Activated CD8-positive, alpha-beta T cell treated with anti-CD3 and anti-CD28 coated beads, Interleukin-2, amount 10 ng/mL, durations not matched to agents 7 days and 5 days (primary cell): Measurements from ENCODE around the gene C11orf54. TPM values are rescaled to one million over a fixed set of nuclear protein-coding genes. Genes with fewer than 3 reads are reported as not detected.
"Not testable (repeated sequence)": the region's sequence is repeated elsewhere in the genome, so short reads cannot be mapped to it uniquely, and the experiment has no call there.

Source experiments
- ATAC-seq: fragments of 150-1000 bp; cut with Tn5 transposase; one replicate; pipeline ENCODE4 v1.10.0; 2021; ENCODE audit warnings: moderate library complexity
- CTCF ChIA-PET: fragments of 350-600 bp; sonication (Branson Sonifier 250); formaldehyde crosslinking; loops from one replicate; lab custom pipeline; 2021; ENCODE audit warnings: antibody characterized with exemption; lab: Charles Lee
- POLR2A ChIA-PET: fragments of 350-600 bp; sonication (Branson Sonifier 250); formaldehyde crosslinking; loops from one replicate; lab custom pipeline; 2021; ENCODE audit warnings: antibody characterized with exemption; lab: Charles Lee
- DNase-seq: peaks from one replicate; pipeline ENCODE4 v3.0.0-alpha.2; 2020
- H3K27ac Mint-ChIP-seq: one replicate; pipeline ENCODE4 v1.8.0; 2021; ENCODE audit warnings: mild to moderate bottlenecking, mixed read lengths
- H3K27me3 Mint-ChIP-seq: one replicate; pipeline ENCODE4 v1.8.0; 2021; ENCODE audit warnings: low read depth, mixed read lengths
- H3K36me3 Mint-ChIP-seq: one replicate; pipeline ENCODE4 v1.8.0; 2021; ENCODE audit warnings: low read depth, mixed read lengths
- H3K4me1 Mint-ChIP-seq: one replicate; pipeline ENCODE4 v1.8.0; 2021; ENCODE audit warnings: low read depth, mixed read lengths
- H3K4me3 Mint-ChIP-seq: one replicate; pipeline ENCODE4 v1.8.0; 2021; ENCODE audit warnings: mild to moderate bottlenecking, mixed read lengths
- H3K9me3 Mint-ChIP-seq: one replicate; pipeline ENCODE4 v1.8.0; 2022; ENCODE audit warnings: mixed read lengths; ENCODE audit not compliant: insufficient read depth
- total RNA-seq, 2 experiments: library from RNA; stranded (reverse); gene quantifications; one replicate each; pipeline ENCODE4 v1.2.3, GENCODE V29; 2021

C11orf54 gene
- total RNA-seq, 2 experiments from 2014 or later, result 17.9 to 19.3 TPM

DNA sequence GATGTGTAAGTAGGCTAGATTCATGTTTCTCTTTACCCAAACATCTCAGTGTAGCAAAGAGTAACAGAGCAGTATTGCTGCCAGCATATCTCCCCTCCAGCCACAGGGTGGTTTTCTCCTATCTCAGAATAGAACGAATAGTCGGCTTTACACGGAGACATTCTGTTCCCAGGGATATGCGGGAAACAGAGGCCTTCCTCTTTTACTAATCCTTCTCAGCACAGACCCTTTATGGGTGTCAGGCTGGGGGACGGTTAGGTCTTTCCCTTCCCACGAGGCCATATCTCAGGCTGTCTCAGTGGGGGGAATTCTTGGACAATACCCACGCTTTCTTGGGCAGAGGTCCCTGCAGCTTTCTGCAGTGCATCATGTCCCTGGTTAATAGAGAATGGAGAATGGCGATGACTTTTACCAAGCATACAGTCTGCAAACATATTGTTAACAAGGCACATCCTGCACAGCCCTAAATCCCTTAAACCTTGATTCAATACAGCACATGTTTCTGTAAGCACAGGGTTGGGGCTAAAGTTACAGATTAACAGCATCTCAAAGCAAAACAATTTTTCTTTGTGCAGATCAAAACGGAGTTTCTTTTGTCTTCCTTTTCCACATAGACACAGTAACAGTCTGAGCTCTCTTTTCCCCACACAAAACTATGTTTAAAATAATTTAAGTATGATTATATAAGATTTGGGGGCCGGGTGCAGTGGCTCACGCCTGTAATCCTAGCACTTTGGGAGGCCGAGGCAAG lies 3.7 kb downstream of the C11orf54 start:
- POLR2A ChIA-PET, H3K4me3 Mint-ChIP-seq, H3K27me3 Mint-ChIP-seq, H3K27ac Mint-ChIP-seq, ATAC-seq, DNase-seq, CTCF ChIA-PET, H3K9me3 Mint-ChIP-seq: not testable (repeated sequence)
- peaks cover 13% of the 10 kb centered on the region for H3K4me1 Mint-ChIP-seq
- H3K36me3 Mint-ChIP-seq, result peaks cover 30% of the 10 kb centered on the region

DNA sequence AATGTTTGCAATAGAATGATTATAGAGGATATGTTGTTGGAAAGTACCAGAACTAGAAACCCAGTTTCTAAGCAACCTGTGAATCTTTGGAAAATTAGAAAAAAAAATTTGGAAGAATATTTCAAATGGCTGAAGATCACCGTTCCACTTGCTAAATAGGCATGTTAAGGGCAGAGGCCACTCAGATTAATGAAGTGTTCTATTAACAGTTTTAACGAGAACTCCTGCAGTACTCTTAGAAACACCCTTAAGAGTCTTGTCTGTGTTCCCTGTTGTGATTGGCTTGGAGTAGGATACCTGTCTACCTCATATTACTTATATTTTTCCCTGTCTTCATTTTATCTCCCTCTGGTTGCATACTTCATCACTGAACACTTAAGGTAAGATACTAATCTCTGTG lies 4.6 kb downstream of the C11orf54 start:
- Mint-ChIP-seq H3K27ac (no peak overlapping the region), H3K9me3 (no peaks in the 10 kb centered on the region), H3K36me3 (peaks cover 23% of the 10 kb centered on the region), H3K4me1 (peaks cover 13% of the 10 kb centered on the region), H3K4me3 (no peak overlapping the region), H3K27me3 (no peaks in the 10 kb centered on the region)
- no peak for ATAC-seq
- DNase-seq, result no peak
- ChIA-PET POLR2A (no interaction called here), CTCF (no interaction called here)

DNA sequence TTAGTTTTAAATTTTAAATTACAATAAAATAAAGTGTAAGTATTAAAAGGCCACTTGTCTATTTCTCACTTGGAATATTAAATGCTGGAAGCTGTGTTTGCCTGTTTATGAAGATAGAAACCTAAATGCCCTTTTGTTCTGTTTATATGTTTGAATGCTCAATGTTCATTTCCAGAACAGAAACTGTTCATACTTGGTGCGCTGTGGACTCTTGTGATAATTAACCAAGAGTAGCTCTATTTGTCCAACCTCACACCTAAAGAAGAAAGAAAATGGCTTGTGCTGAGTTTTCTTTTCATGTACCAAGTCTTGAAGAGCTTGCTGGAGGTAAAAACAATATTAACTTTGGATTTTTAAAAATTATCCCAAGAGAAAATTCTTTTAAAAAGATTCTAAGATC lies 5.7 kb downstream of the C11orf54 start:
- Mint-ChIP-seq H3K4me1 (peaks cover 13% of the 10 kb centered on the region), H3K4me3 (no peak overlapping the region), H3K27me3 (no peaks in the 10 kb centered on the region), H3K27ac (no peak overlapping the region), H3K36me3 (peaks cover 17% of the 10 kb centered on the region), H3K9me3 (no peaks in the 10 kb centered on the region)
- ChIA-PET POLR2A (no interaction called here), CTCF (no interaction called here)
- ATAC-seq, result no peak
- DNase-seq, result no peak

DNA sequence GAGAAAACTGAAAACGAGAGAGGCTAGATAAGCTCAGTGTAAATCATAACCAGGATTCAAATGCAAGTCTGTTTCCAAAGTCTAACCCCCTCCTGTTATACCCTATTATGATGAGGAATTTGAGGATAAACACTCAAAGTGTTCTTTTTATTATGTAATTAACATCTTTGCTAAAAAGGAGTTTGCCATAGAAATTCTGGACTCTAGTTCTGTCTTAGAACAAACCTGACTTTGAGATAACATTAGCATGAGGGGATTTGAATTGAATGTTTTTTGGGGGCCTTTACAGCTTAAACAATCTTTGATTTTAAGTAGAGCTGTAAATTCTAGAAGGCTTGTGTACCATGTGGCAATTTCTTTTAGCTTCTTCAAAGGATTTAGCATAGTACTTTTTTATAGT lies 9.5 kb downstream of the C11orf54 start:
- H3K4me3 Mint-ChIP-seq, result no peak overlapping the region
- H3K9me3 Mint-ChIP-seq, result no peaks in the 10 kb centered on the region
- POLR2A ChIA-PET, result interaction anchor here (1.2 kb wide), 1 partner anchor 10 kb away, joined by 7 read pairs; the partner anchor contains the start of genes C11orf54 and TAF1D
- no peaks in the 10 kb centered on the region for H3K4me1 Mint-ChIP-seq
- DNase-seq (no peak), ATAC-seq (no peak)
- CTCF ChIA-PET, result interaction anchor here (1.1 kb wide), 1 partner anchor 86 kb away, joined by 3 read pairs; no protein-coding TSS in a partner anchor
- H3K27ac Mint-ChIP-seq, result no peak overlapping the region
- peaks cover 15% of the 10 kb centered on the region for H3K36me3 Mint-ChIP-seq
- no peaks in the 10 kb centered on the region for H3K27me3 Mint-ChIP-seq

DNA sequence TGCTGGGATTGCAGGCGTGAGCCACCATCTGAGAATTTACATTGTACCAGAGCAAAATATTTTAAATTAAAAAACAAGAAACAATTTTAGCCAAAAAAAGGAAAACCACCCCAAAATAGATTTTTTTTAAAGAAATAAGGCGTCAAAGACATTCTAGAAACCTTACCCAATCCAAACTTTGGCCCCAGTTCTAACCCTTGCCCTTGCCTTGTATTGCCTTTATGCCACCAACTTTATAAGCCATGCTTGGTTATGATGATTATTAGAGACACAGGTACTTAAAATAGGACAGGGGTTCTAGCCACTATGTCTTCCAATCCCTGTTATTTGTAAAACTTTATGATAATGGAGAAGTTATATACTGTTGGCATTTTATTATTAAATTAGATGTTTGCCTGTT lies 11.8 kb downstream of the C11orf54 start:
- H3K27me3 Mint-ChIP-seq, result no peaks in the 10 kb centered on the region
- H3K4me1 Mint-ChIP-seq, result no peaks in the 10 kb centered on the region
- H3K36me3 Mint-ChIP-seq, result peaks cover 15% of the 10 kb centered on the region
- ATAC-seq (no peak), DNase-seq (no peak)
- H3K27ac Mint-ChIP-seq, result no peak overlapping the region
- ChIA-PET CTCF (no interaction called here), POLR2A (no interaction called here)
- H3K4me3 Mint-ChIP-seq, result no peak overlapping the region
- H3K9me3 Mint-ChIP-seq, result no peaks in the 10 kb centered on the region

DNA sequence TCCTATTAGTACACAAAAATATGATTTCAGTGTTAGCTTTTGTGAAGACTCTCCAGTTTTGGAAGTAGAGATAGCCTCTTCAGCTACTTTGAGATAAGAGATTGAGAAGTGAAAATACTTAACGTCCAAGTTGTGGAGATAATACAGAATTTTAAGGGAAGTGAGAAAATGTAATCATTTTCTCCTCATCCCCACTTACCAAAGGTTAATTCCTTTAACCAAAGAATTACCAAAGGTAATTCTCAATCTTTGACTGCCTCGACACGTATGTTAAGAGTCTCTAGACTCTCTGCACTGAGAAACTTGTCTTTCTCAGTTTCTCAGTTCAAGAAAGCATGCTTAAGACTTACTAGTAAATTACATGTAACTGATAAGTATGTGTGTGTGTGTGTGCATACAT lies 15.3 kb downstream of the C11orf54 start:
- Mint-ChIP-seq H3K27ac (no peak overlapping the region), H3K9me3 (no peaks in the 10 kb centered on the region), H3K27me3 (no peaks in the 10 kb centered on the region), H3K4me3 (no peak overlapping the region), H3K36me3 (peaks cover 25% of the 10 kb centered on the region), H3K4me1 (no peaks in the 10 kb centered on the region)
- POLR2A ChIA-PET, result no interaction called here
- no peak for ATAC-seq
- no peak for DNase-seq
- CTCF ChIA-PET, result no interaction called here

DNA sequence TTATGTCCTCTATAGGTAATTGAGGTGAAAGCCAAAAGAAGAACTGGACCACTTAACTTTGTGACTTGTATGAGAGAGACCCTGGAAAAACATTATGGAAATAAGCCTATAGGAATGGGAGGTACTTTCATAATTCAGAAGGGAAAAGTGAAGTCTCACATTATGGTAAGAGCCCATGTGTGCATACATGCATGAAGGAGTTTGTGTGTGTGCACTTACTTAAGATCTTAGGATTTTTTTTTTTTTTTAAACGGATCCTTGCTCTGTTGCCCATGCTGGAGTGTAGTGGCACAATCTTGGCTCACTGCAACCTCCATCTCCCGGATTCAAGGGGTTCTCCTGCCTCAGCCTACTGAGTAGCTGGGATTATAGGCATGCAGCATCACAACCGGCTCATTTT lies 15.8 kb downstream of the C11orf54 start:
- ChIA-PET POLR2A (no interaction called here), CTCF (no interaction called here)
- no peaks in the 10 kb centered on the region for H3K27me3 Mint-ChIP-seq
- no peak overlapping the region for H3K4me3 Mint-ChIP-seq
- H3K36me3 Mint-ChIP-seq, result peaks cover 24% of the 10 kb centered on the region
- no peaks in the 10 kb centered on the region for H3K9me3 Mint-ChIP-seq
- DNase-seq, result no peak
- H3K4me1 Mint-ChIP-seq, result no peaks in the 10 kb centered on the region
- no peak for ATAC-seq
- H3K27ac Mint-ChIP-seq, result no peak overlapping the region

DNA sequence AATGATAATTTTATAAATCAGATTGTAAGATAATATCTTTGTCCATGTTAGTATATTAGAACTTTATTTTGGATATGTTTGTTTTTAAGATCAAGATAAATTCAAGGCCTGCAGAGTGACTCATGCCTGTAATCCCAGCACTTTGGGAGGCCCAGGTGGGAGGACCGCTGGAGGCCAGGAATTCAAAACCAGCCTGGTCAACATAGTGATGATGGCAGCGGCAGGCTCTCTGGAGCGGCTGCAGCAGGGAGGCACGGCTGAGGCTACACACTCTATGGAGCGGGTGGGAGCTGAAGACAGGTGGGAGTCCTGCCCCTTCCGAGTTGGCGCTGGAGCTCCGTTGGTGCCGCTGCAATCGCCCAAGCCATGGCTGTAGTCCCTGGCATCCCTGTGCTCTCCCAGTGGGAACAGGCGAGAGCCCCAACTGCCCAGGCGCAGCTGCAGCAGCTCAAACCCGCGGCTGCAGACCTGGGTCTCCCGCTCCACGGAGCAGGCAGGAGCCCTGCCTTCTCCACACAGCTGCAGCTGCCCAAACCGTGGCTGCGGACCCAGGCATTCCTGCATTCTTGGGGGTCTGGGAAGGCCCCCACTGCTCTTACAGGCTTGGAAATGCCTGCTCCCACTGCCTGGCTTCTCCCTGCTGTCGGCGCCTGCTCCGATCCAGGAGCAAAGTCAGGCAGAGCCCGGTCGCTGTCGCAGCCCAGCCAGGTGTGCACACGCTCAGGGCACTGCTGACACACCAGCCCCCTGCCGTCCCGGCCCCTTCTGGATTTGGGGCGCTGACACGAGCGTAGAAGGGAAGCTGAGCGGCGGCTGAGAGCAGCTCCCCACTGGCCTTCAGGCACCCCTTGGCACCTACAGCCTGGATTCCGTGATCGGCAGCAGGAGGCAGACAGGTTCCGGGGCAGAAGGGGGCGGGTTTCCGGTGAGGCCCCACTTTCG lies 16.7 kb downstream of the C11orf54 start:
- no peak overlapping the region for H3K27ac Mint-ChIP-seq
- H3K27me3 Mint-ChIP-seq, result no peaks in the 10 kb centered on the region
- peaks cover 23% of the 10 kb centered on the region for H3K36me3 Mint-ChIP-seq
- CTCF ChIA-PET, result no interaction called here
- H3K4me3 Mint-ChIP-seq, result no peak overlapping the region
- ATAC-seq (no peak), DNase-seq (no peak)
- POLR2A ChIA-PET, result interaction anchor here (1.4 kb wide), 1 partner anchor 26 kb away, joined by 4 read pairs; the partner anchor contains the start of gene MED17
- H3K4me1 Mint-ChIP-seq, result no peaks in the 10 kb centered on the region
- H3K9me3 Mint-ChIP-seq, result no peaks in the 10 kb centered on the region

DNA sequence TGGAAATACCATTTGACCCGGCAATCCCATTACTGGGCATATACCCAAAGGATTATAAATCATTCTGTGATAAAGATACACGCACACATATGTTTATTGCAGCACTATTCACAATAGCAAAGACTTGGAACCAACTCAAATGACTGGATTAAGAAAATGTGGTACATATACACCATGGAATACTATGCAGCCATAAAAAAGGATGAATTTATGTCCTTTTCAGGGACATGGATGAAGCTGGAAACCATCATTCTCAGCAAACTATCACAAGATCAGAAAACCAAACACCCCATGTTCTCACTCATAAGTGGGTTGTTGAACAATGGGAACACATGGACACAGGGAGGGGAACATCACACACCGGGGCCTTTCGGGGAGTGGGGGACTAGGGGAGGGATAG lies 17.7 kb downstream of the C11orf54 start:
- H3K9me3 Mint-ChIP-seq, ATAC-seq, H3K27ac Mint-ChIP-seq, H3K27me3 Mint-ChIP-seq, H3K4me3 Mint-ChIP-seq, H3K4me1 Mint-ChIP-seq, DNase-seq, CTCF ChIA-PET: not testable (repeated sequence)
- POLR2A ChIA-PET, result interaction anchor here (1.4 kb wide), 1 partner anchor 25 kb away, joined by 4 read pairs; the partner anchor contains the start of gene MED17
- H3K36me3 Mint-ChIP-seq, result peaks cover 22% of the 10 kb centered on the region

DNA sequence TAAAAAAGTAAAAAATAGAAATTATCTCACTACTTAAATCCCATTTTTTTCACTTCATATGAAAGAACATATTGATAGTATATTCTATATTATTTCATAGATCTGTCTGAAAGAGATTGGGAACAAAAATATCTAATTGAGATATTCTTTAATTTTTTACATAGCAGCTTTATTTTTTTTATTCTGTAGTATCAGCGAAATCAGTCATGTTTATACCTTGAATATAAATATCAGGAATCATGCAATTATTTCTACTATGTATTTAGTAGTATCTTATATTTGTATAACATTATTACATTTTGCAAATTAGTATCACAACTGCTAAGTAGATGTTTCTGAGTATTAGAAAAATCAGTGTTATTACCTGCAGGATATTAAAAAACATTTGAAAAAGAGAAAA lies 20.4 kb downstream of the C11orf54 start:
- no peak for DNase-seq
- POLR2A ChIA-PET, result interaction anchor here (1.2 kb wide), 1 partner anchor 22 kb away, joined by 3 read pairs; the partner anchor contains the start of gene MED17
- Mint-ChIP-seq H3K36me3 (peaks cover 31% of the 10 kb centered on the region), H3K27me3 (no peaks in the 10 kb centered on the region), H3K4me3 (no peak overlapping the region), H3K27ac (no peak overlapping the region), H3K4me1 (no peaks in the 10 kb centered on the region), H3K9me3 (no peaks in the 10 kb centered on the region)
- no peak for ATAC-seq
- CTCF ChIA-PET, result no interaction called here

DNA sequence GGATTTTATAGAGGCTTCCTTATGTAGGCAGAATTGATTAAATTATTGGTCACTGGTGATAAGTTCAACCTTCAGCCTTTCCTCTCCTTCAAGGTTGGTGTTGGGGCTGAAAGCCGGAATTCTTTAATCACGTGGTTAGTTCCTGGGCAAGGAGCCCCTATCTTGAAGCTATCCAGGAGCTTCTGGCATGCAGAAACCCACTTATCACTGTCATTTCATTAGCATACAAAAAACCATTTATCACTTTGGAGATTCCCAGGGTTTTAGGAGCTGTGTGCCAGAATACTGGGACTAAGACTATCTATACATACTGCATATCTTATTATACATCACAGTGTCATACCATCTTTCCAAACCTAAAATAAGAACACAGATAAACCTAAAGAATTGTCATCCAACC lies 24.1 kb downstream of the C11orf54 start:
- Mint-ChIP-seq H3K27ac (no peak overlapping the region), H3K4me1 (no peaks in the 10 kb centered on the region), H3K9me3 (no peaks in the 10 kb centered on the region), H3K27me3 (no peaks in the 10 kb centered on the region), H3K4me3 (no peak overlapping the region), H3K36me3 (peaks cover 17% of the 10 kb centered on the region)
- ATAC-seq (no peak), DNase-seq (no peak)
- CTCF ChIA-PET, result no interaction called here
- POLR2A ChIA-PET, result interaction anchor here (1.6 kb wide), 2 partner anchors 18 to 24 kb away, joined by 4 to 6 read pairs; partner anchors contain the start of genes C11orf54, MED17 and TAF1D
